ENCODE data around the gene PIAS4. TPM values are rescaled to one million over a fixed set of nuclear protein-coding genes. Genes with fewer than 3 reads are reported as not detected.
A peak's percentile ranks its signal among the peaks of the same experiment; 100 is the strongest.

PIAS4 gene
- polyA plus RNA-seq, 1 donor (not counting 4 experiments of a cell fraction or from before 2014, with no cell fraction given) = 7.5 TPM

DNA sequence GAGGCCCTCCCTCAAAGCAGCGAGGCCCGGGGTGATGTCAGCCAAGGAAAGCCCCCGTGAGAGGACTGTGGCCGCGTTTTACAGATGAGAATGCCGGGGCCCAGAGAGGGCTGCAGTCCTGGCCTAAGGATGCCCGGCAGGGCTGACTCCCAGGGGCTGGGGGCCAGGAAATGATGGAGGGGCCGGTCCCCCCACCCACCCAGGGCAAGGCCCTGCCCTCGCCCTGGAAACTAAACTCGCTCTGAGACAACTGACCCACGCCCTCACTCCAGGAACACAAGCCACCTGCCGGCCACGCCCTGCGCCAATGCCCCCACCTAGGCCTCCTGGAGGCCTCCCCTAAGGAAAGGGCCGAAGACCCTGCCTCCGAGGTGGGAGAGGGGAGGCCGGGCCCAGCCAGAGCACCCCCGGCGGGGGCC is 51.9 kb downstream of the PIAS4 start:
- H3K4me1 ChIP-seq (ENCODE audit: control insufficient read depth, extremely low read depth, insufficient read depth, low read length) = peaks cover 62% of the 10 kb centered on the region
- no peak for DNase-seq (ENCODE audit: low read depth, low spot score)

DNA sequence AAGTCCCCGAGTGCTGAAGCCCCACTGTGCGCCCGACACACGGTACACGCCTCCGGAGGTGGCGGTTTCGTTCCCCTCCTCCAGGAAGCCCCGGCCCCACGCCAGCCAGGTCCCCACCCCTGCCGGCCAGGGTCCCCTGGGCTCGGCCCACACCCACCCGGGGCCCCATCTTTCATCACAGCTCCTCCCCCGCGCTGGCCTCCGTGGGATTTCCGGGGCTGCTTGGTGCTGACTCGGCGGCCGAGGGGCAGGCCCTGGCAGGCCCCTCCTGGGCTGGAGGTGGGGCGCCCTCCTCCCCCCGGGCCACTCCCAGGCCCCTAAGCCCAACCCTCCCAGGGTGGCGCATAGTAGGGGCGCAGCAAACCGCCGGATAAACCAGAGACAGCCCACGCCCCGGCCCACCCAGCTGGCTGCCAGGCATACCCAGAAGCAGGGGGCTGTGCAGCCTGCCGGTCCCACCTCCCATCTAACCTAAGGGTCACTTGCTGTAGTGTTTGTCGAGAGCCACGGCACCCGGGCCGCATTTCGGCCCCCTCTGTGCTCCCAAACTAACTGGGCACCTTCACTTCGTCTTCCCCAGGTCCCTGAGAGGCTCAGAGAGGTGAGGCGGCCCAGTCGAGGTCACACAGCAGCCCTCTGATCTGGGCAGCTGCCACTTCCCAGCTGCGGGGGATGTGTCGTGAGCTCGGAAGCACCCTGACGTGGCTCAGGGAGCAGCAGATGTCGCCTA is 52.5 kb downstream of the PIAS4 start:
- Histone ChIP-seq H3K9me3 (ENCODE audit: control insufficient read depth, low read depth, low read length) (no peaks in the 10 kb centered on the region), H3K4me1 (ENCODE audit: control insufficient read depth, extremely low read depth, insufficient read depth, low read length) (peaks cover 62% of the 10 kb centered on the region), H3K9ac (ENCODE audit: control insufficient read depth, extremely low read depth, insufficient read depth, low read length) (peak overlapping the region; percentile 83), H3K4me2 (ENCODE audit: control insufficient read depth, extremely low read depth, insufficient read depth, low read depth, low read length) (peak overlapping the region; percentile 89), H4K20me1 (ENCODE audit: control insufficient read depth, extremely low read depth, insufficient read depth, low read length) (peaks cover 39% of the 10 kb centered on the region), H2AFZ (ENCODE audit: control insufficient read depth, low read length) (no peak overlapping the region), H3K79me2 (ENCODE audit: control insufficient read depth, insufficient read depth, low read length) (peaks cover 96% of the 10 kb centered on the region), H3K27me3 (ENCODE audit: control insufficient read depth, extremely low read depth, insufficient read depth, low read length) (no peaks in the 10 kb centered on the region), H3K4me3 (ENCODE audit: control insufficient read depth in 2 of 3, extremely low read depth in 1 of 3, insufficient read depth in 2 of 3, low read depth in 1 of 3, low read length in 3 of 3) (peak overlapping the region; percentile 44 to 65 (median 59)), H3K27ac (ENCODE audit: control insufficient read depth, insufficient read depth, low read length) (peak overlapping the region; percentile 87), H3K9me1 (ENCODE audit: control insufficient read depth, extremely low read depth, insufficient read depth, low read length) (peaks cover 3% of the 10 kb centered on the region), H3K36me3 (ENCODE audit: control insufficient read depth in 2 of 2, extremely low read depth in 1 of 2, insufficient read depth in 2 of 2, low read length in 2 of 2) (peaks cover 12 to 26% of the 10 kb centered on the region in 2 experiments)
- dilution Hi-C loops (cut with MboI; ENCODE audit: extremely low pct_ligation_motif_present, low sequenced_read_pairs) = no loop called here
- DNase-seq (ENCODE audit: low read depth, low spot score) = no peak
- TF ChIP-seq, protein P1, sequence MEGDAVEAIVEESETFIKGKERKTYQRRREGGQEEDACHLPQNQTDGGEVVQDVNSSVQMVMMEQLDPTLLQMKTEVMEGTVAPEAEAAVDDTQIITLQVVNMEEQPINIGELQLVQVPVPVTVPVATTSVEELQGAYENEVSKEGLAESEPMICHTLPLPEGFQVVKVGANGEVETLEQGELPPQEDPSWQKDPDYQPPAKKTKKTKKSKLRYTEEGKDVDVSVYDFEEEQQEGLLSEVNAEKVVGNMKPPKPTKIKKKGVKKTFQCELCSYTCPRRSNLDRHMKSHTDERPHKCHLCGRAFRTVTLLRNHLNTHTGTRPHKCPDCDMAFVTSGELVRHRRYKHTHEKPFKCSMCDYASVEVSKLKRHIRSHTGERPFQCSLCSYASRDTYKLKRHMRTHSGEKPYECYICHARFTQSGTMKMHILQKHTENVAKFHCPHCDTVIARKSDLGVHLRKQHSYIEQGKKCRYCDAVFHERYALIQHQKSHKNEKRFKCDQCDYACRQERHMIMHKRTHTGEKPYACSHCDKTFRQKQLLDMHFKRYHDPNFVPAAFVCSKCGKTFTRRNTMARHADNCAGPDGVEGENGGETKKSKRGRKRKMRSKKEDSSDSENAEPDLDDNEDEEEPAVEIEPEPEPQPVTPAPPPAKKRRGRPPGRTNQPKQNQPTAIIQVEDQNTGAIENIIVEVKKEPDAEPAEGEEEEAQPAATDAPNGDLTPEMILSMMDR (optimal IDR thresholded peaks at IDR 0.05 in 1 of 3, IDR thresholded peaks at IDR 0.05 in 1 of 3, conservative IDR thresholded peaks at IDR 0.05 in 1 of 3; ENCODE audit: extremely low read depth in 1 of 3, insufficient read depth in 2 of 3, low read length in 3 of 3) = no peak
- no peak for TF ChIP-seq EZH2 (IDR thresholded peaks at IDR 0.05; ENCODE audit: low read length)
- FAIRE-seq = no peak

More for the DNA sequence above, 51.9 kb downstream of the PIAS4 start:
- H3K27ac ChIP-seq (ENCODE audit: control insufficient read depth, insufficient read depth, low read length) = peak overlapping the region; percentile 87
- H3K4me3 ChIP-seq (ENCODE audit: control insufficient read depth in 2 of 3, extremely low read depth in 1 of 3, insufficient read depth in 2 of 3, low read depth in 1 of 3, low read length in 3 of 3) = peak overlapping the region; percentile 44 to 65 (median 59)
- H3K9ac ChIP-seq (ENCODE audit: control insufficient read depth, extremely low read depth, insufficient read depth, low read length) = peak overlapping the region; percentile 83
- no peaks in the 10 kb centered on the region for H3K27me3 ChIP-seq (ENCODE audit: control insufficient read depth, extremely low read depth, insufficient read depth, low read length)
- no peak for FAIRE-seq
- peak overlapping the region; percentile 89 for H3K4me2 ChIP-seq (ENCODE audit: control insufficient read depth, extremely low read depth, insufficient read depth, low read depth, low read length)
- H3K9me1 ChIP-seq (ENCODE audit: control insufficient read depth, extremely low read depth, insufficient read depth, low read length) = peaks cover 3% of the 10 kb centered on the region
- H3K36me3 ChIP-seq (ENCODE audit: control insufficient read depth in 2 of 2, extremely low read depth in 1 of 2, insufficient read depth in 2 of 2, low read length in 2 of 2) = peaks cover 14 to 30% of the 10 kb centered on the region in 2 experiments
- dilution Hi-C loops (cut with MboI; ENCODE audit: extremely low pct_ligation_motif_present, low sequenced_read_pairs) = no loop called here
- peaks cover 96% of the 10 kb centered on the region for H3K79me2 ChIP-seq (ENCODE audit: control insufficient read depth, insufficient read depth, low read length)
- no peak overlapping the region for H2AFZ ChIP-seq (ENCODE audit: control insufficient read depth, low read length)
- H3K9me3 ChIP-seq (ENCODE audit: control insufficient read depth, low read depth, low read length) = no peaks in the 10 kb centered on the region
- H4K20me1 ChIP-seq (ENCODE audit: control insufficient read depth, extremely low read depth, insufficient read depth, low read length) = peaks cover 39% of the 10 kb centered on the region
- no peak for TF ChIP-seq EZH2 (IDR thresholded peaks at IDR 0.05; ENCODE audit: low read length)
- TF ChIP-seq, protein P1 (optimal IDR thresholded peaks at IDR 0.05 in 1 of 3, IDR thresholded peaks at IDR 0.05 in 1 of 3, conservative IDR thresholded peaks at IDR 0.05 in 1 of 3; ENCODE audit: extremely low read depth in 1 of 3, insufficient read depth in 2 of 3, low read length in 3 of 3) = no peak
